Left lung (tissue), 10 donors: ENCODE measurements around the gene WDR45. TPM values are rescaled to one million over a fixed set of nuclear protein-coding genes. Genes with fewer than 3 reads are reported as not detected.

ENCODE experiments used
- ATAC-seq: fragments of 200-7000 bp; cut with Tn5 transposase; one replicate; pipeline ENCODE4 v1.9.1; 2020; ENCODE audit warnings: moderate library complexity
- DNase-seq, 4 donors: peaks; one replicate each; pipeline ENCODE4 v3.0.0-alpha.2; 2013 to 2020
- H3K27ac ChIP-seq, 2 donors: fragments of 200-600 bp; sonication (generic) in 1 of 2; one replicate each; pipeline versions ENCODE4 v1.5.0 to v1.8.0; 2020 to 2021
- H3K27me3 ChIP-seq, 2 donors: fragments of 200-600 bp; sonication (generic) in 1 of 2; one replicate each; pipeline versions ENCODE4 v1.5.0 to v1.8.0; 2020 to 2021
- H3K36me3 ChIP-seq, 2 donors: fragments of 200-600 bp; sonication (generic) in 1 of 2; one replicate each; pipeline versions ENCODE4 v1.5.0 to v1.8.0; 2020 to 2021
- H3K4me1 ChIP-seq, 2 donors: fragments of 200-600 bp; one replicate each; pipeline ENCODE4 v1.8.0; 2021
- H3K4me3 ChIP-seq, 2 donors: fragments of 200-600 bp; sonication (generic) in 1 of 2; one replicate each; pipeline versions ENCODE4 v1.5.0 to v1.8.0; 2020 to 2021; ENCODE audit warnings: mild to moderate bottlenecking in 1 of 2
- H3K9me3 ChIP-seq, 2 donors: fragments of 200-600 bp; sonication (generic) in 1 of 2; one replicate each; pipeline versions ENCODE4 v1.5.0 to v1.8.0; 2020 to 2021
- CTCF ChIP-seq, 2 donors: fragments of 200-600 bp; sonication (generic) in 1 of 2; IDR thresholded peaks; one replicate each; pipeline versions ENCODE4 v1.5.0 to v1.8.0; 2021; ENCODE audit warnings: antibody characterized with exemption in 2 of 2
- intact Hi-C, 2 donors: fragments of 100-400 bp; cut with DNase I; formaldehyde crosslinking; loops; one replicate each; pipeline versions ENCODE4 v1.11.2 to v1.14.2; 2022
- polyA plus RNA-seq, 6 donors: library from polyadenylated mRNA; unstranded; fragments of 120-200 nt; gene quantifications; one replicate each; pipeline ENCODE4 v1.2.1, GENCODE V29; 2013; ENCODE audit not compliant: insufficient read length in 6 of 6
- total RNA-seq, 2 donors: library from RNA; stranded (reverse); fragmentation: NEBNext Ultra II Directional; extraction: Animal tissue kit (Norgen Biotek cat#: 25700); gene quantifications; one replicate each; pipeline ENCODE4 v1.2.1, GENCODE V29; 2021
- donor health status: DM: no; HTN: yes; CAD: no.
- donor health status: DM: no; HTN: no; CAD: no.

Gene WDR45
- total and polyA plus RNA-seq, 8 donors, result 45.8 to 61.5 (median 48.2) TPM

DNA sequence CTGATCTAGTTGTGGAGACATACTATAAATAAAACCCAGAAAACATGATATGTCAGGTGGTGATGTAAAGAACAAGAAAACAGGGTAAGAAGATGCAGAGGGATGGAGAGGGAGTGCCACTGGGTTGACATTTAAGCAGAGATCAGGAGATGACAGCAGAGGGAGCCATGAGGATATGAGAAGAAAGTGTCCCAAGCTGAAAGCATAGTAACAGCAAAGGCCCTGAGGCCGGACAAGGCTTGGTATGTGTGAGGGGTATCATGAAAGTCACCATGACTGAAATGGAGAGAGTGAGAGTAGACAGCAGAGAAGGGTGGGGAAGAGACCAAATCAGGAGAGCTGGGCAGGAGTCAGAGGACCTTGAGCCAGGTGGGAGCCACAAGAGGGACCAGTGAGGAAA, 40.4 kb upstream of the WDR45 start:
- Histone ChIP-seq H3K4me1 (peaks cover 0 to 8% of the 10 kb centered on the region in 2 donors), H3K9me3 (no peaks in the 10 kb centered on the region), H3K36me3 (peaks cover 0 to 35% of the 10 kb centered on the region in 2 donors), H3K27ac (no peak overlapping the region), H3K27me3 (no peaks in the 10 kb centered on the region), H3K4me3 (no peak overlapping the region)
- TF ChIP-seq CTCF (IDR thresholded peaks at IDR 0.05), result no peak
- ATAC-seq (no peak), DNase-seq (no peak)
- intact Hi-C loops, result no loop called here

GRCh38 chrX:49117581-49117980, 37.9 kb upstream of the WDR45 start:
- Histone ChIP-seq H3K27me3 (no peaks in the 10 kb centered on the region), H3K4me1 (peaks cover 0 to 4% of the 10 kb centered on the region in 2 donors), H3K27ac (no peak overlapping the region), H3K9me3 (no peaks in the 10 kb centered on the region), H3K4me3 (no peak overlapping the region), H3K36me3 (peaks cover 0 to 59% of the 10 kb centered on the region in 2 donors)
- intact Hi-C loops, result no loop called here
- DNase-seq (no peak), ATAC-seq (no peak)
- TF ChIP-seq CTCF (IDR thresholded peaks at IDR 0.05), result no peak

DNA sequence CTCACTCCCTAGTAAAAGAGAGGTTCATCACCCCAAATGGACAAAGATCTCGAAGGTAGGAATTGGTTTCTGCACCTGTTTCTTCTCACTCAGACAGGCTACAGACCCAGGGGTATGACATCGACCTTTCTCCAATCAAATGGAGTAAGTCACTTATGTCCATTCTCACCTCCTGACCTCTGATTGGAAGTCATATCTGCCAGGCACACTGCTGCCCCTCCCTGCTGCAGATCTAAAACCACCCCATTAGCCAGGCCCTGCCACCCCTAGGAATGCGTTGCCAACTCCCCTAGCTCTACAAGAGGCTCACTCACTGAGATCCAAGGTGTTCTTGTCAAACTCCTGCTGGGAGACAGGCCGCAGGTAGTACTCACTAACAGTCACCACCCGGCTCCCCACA, 37.0 kb upstream of the WDR45 start:
- no peaks in the 10 kb centered on the region for H3K9me3 ChIP-seq
- TF ChIP-seq CTCF (IDR thresholded peaks at IDR 0.05), result no peak
- peaks cover 0 to 68% of the 10 kb centered on the region in 2 donors for H3K36me3 ChIP-seq

DNA sequence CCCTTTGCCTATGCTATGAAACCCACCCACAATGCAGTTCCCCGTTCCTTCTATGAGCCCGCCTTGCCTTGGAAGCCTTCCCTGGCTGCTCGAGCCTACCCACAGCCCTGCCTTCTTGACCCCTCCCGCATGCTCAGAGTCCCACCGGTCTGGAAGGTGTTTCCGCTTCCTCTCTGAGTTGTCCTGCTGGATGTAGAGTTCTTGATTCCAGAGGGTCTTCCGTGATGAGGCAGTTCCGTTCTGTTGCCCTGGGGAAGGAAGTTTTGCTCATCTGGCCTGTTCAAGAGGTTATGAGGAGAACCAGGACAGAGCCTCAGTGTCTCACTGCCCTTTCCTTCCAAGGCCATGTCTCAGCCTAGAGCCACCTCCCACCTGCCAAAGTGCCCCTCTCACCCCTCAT, 36.4 kb upstream of the WDR45 start:
- H3K36me3 ChIP-seq, result peaks cover 0 to 71% of the 10 kb centered on the region in 2 donors

More for the DNA sequence above, 37.0 kb upstream of the WDR45 start:
- Histone ChIP-seq H3K27ac (no peak overlapping the region), H3K4me1 (no peaks in the 10 kb centered on the region), H3K4me3 (no peak overlapping the region), H3K27me3 (no peaks in the 10 kb centered on the region)
- DNase-seq (no peak), ATAC-seq (no peak)
- intact Hi-C loops, result no loop called here

DNA sequence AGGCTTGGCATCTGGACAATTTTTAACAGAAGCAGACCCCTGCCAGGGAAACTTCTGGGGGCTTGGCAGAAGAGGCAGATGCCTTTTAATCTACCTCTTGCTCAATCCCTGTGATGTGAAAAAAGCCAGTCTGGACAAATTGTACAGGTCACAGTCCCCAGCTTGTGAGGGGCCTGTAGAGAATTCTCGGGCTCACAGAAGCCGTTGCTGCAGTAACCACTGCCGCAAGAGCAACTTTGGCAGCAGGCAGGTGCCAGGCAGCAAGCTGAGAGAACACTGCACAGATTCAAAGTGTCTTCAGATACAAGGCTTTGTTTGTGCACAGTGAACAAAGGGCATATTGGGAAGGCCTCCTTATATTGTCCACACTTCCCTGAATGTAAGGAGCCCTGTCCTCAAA, 32.1 kb upstream of the WDR45 start:
- H3K27ac ChIP-seq, result no peak overlapping the region
- ATAC-seq (no peak), DNase-seq (no peak)
- no peaks in the 10 kb centered on the region for H3K27me3 ChIP-seq
- TF ChIP-seq CTCF (IDR thresholded peaks at IDR 0.05), result no peak
- H3K4me1 ChIP-seq, result no peaks in the 10 kb centered on the region
- H3K4me3 ChIP-seq, result no peak overlapping the region
- intact Hi-C loops, result no loop called here
- H3K9me3 ChIP-seq, result no peaks in the 10 kb centered on the region
- peaks cover 0 to 54% of the 10 kb centered on the region in 2 donors for H3K36me3 ChIP-seq

More for the DNA sequence above, 36.4 kb upstream of the WDR45 start:
- Histone ChIP-seq H3K9me3 (no peaks in the 10 kb centered on the region), H3K27ac (no peak overlapping the region), H3K4me3 (no peak overlapping the region), H3K4me1 (no peaks in the 10 kb centered on the region), H3K27me3 (no peaks in the 10 kb centered on the region)
- intact Hi-C loops, result no loop called here
- ATAC-seq, result no peak
- TF ChIP-seq CTCF (IDR thresholded peaks at IDR 0.05), result no peak
- no peak for DNase-seq
